Inferior parietal cortex (tissue), 1 donor: ENCODE measurements around the gene MT1G.
"Not testable (repeated sequence)": the region's sequence is repeated elsewhere in the genome, so short reads cannot be mapped to it uniquely, and the experiment has no call there.

Source experiments
- DNase-seq: peaks from one replicate; pipeline ENCODE4 v3.0.0-alpha.2; 2016; ENCODE audit errors: extremely low spot score

MT1G gene

GRCh38 chr16:56637814-56638750, 29.8 kb downstream of the MT1G start, which contains the start of gene MT1A:
Gene MT1A, plus strand, starts transcription at chr16:56638666. Its CDS starts 73 bp downstream, at chr16:56638739.
- no peak for DNase-seq

- DNase-seq, result no peak
Measured at GRCh38 chr16:56636616-56637413, 31.1 kb downstream of the MT1G start.

- no peak for DNase-seq
Measured at GRCh38 chr16:56635441-56635967, 32.4 kb downstream of the MT1G start.

GRCh38 chr16:56634715-56635440, 33.0 kb downstream of the MT1G start:
- no peak for DNase-seq

DNA sequence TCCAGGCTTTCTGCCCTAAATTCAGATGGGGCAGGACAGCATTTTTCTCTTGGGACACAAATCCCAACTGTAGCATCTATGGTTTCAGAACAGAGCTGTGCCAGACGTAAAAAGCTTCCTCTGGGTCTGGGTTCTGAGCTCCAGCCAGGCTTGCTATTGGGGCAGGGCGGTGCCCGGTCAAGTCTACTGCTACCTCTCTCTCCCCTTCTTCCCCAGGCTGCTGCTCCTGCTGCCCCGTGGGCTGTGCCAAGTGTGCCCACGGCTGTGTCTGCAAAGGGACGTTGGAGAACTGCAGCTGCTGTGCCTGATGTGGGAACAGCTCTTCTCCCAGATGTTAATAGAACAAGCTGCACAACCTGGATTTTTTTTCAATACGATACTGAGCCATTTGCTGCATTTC, 34.3 kb downstream of the MT1G start:
- DNase-seq, result no peak

GRCh38 chr16:56632848-56633365, 35.0 kb downstream of the MT1G start:
- no peak for DNase-seq

GRCh38 chr16:56632156-56632847, 35.6 kb downstream of the MT1G start, which contains the start of gene MT1M:
Gene MT1M, plus strand, starts transcription at chr16:56632659. Its CDS starts 73 bp downstream, at chr16:56632732.
- DNase-seq, result no peak

DNA sequence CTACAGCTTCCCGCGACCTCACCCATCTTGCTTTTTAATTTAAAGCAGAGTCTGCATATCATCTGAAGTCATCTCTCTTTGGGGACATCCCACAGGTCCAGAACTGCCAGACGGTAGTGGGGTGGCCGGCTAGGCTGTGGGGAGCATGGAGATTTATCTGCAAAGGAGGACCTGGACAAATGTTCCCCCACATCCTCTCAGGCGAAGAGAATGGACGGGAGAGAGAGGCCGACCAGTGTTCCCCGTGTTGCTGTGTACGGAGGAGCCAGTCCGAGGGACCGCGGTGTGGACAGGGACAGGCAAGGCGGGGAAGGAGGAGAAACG, 36.1 kb downstream of the MT1G start:
- DNase-seq, result no peak

GRCh38 chr16:56631197-56631596, 36.7 kb downstream of the MT1G start:
- DNase-seq, result no peak

- no peak for DNase-seq
Measured at GRCh38 chr16:56630134-56630533, 37.7 kb downstream of the MT1G start.

DNA sequence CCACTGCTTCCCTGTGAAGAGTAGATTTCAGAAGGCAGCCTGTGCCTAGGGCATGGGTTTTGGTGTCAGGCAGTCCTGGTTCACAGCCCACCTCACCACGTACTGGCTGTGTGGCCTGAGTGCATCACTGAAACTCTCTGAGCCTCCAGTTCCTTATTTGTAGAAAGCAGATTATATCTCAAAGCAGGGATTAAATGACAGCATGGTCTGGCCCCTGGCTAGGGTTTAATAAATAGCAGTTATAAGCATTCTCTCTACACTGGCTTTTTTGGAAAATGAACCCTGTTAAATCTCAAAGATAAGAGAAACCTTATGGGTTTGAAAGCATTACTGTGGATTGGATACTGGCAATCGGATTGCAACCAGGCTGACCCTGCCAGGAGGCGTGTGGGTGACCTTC, 38.3 kb downstream of the MT1G start:
- DNase-seq, result no peak

DNA sequence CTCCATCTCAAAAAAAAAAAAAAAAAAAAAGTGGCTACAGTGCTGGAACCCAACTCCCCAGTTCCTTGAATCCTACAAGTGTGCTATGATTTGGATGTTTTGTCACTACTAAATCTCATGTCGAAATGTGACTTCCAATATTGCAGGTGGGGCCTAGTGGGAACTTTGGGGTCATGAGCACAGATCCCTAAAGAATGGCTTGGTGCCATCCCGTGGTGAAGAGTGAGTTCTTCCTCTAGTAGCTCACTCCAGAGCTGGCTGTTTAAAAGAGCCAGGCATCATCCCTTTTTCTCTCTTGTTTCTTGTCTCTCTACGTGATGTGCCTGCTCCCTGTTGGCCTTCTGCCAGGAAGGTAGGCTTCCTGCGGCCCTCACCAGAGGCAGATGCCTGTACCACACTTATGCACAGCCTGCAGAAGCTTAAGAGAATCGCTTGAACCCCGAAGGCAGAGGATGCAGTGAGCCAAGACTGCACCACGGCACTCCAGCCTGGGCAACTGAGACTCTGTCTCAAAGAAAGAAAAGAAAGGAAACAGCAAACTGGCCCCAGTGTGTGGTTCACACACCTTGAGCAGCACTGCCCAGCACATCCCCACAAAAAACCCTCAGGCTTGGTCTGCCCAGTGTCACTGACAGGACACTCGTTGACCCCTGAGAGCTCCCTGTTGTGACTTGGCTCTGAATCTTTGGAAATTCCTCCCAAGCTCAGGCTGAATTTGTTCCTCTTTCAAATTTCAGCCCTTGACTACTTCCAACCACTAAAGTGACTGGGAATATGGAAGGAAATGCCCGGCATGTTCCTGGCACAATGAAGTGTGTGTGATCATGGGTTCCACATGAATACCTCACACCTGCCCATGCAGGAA, 39.1 kb downstream of the MT1G start:
- DNase-seq, result no peak

DNA sequence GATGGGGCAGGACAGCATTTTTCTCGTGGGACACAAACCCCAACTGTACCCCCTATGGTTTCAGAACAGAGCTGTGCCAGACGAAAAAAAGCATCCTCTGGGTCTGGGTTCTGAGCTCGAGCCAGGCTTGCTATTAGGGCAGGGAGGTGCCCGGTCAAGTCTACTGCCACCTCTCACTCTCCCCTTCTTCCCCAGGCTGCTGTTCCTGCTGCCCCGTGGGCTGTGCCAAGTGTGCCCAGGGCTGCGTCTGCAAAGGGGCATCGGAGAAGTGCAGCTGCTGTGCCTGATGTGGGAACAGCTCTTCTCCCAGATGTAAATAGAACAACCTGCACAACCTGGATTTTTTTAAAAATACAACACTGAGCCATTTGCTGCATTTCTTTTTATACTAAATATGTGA, 41.2 kb downstream of the MT1G start:
- no peak for DNase-seq

DNA sequence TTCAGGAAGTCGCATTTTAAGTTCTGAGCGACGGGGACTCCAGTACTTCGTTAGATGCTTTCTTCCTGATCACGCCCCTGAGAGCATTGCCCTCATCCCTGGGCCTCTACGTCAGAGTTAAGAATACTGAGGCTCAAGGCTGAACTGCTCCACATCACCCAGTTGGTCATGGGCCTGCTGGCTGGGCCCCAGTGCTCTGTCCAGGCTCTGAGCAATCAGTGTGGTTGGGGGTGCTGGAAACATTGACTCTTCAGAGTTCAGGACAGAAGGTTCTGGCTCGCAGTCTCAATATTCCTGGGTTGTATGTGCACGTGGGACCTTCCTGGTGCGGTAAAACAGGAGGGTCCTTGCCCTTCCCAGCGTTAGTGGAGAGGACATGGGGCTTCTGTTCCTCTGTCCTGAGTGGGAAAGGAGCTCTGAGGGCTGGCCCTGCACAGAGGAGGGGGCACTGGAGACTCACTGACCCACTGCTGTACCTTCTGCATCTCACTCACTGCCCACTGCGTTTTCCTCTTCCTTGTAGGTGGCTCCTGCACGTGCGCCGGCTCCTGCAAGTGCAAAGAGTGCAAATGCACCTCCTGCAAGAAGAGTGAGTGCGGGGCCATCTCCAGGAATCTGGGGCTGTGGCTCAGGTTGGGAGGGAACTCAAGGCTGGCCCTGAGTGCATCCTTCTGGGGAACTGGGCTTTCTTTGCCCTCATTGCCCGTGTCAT, 41.8 kb downstream of the MT1G start:
- DNase-seq, result no peak

- no peak for DNase-seq
Measured at GRCh38 chr16:56625140-56625942, 42.5 kb downstream of the MT1G start, which contains the start of gene MT1E. Gene MT1E, plus strand, starts transcription at chr16:56625781. Its CDS starts 71 bp downstream, at chr16:56625852.

DNA sequence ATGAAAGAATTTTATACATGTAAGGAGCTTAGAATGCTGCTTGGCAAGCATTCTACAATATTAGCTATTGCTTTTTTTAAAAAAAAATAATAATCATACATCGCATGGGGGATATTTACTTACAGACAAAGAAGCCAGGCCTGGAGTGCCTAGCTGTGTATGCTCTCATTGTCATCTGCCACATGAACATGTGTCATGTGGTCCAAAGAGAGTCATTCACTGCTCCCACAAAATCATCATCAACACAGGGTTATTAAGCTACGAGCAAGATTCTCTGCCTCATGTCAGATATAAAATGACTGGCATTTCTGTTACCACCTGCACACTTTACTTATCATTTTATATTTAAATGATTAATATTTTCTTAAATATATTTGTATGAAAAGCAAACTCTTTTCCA, 44.2 kb downstream of the MT1G start:
- DNase-seq, result no peak

DNA sequence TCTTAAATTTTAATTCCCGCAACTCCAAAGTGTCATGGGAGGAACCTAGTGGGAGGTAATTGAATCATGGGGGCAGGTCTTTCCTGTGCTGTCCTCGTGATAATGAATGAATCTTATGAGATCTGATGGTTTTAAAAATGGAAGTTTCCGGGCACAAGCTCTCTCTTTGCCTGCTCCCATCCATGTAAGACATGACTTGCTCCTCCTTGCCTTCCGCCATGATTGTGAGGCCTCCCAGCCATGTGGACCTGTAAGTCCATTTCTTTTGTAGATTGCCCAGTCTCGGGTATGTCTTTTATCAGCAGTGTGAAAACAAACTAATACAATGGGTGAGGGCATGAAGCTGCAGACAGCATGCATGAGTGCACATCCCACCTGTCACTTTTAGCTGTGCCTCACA, 44.7 kb downstream of the MT1G start:
- DNase-seq, result not testable (repeated sequence)
